ENCODE results near the gene SH3GL2.

DNA sequence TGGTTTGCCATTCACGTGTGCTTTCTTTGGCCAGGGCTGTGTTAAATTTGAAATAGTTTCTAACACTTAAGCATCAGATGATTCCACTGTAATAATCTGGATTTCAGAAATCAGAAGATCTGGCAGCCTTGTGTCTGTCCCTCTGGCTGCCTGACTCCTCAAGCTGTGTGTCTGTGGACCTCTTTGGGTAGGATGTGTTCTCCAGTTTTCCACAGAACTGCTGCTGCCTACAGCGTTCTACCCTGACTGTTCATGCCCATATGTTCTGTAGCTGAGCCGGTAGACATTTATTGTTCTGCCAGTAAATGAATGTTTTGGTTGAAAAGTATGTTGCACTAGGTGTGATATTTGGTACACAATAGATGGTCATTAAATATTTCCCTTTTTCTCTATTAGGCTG, 81.3 kb downstream of the SH3GL2 start:
- TF ChIP-seq, protein P1, sequence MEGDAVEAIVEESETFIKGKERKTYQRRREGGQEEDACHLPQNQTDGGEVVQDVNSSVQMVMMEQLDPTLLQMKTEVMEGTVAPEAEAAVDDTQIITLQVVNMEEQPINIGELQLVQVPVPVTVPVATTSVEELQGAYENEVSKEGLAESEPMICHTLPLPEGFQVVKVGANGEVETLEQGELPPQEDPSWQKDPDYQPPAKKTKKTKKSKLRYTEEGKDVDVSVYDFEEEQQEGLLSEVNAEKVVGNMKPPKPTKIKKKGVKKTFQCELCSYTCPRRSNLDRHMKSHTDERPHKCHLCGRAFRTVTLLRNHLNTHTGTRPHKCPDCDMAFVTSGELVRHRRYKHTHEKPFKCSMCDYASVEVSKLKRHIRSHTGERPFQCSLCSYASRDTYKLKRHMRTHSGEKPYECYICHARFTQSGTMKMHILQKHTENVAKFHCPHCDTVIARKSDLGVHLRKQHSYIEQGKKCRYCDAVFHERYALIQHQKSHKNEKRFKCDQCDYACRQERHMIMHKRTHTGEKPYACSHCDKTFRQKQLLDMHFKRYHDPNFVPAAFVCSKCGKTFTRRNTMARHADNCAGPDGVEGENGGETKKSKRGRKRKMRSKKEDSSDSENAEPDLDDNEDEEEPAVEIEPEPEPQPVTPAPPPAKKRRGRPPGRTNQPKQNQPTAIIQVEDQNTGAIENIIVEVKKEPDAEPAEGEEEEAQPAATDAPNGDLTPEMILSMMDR (IDR thresholded peaks at IDR 0.05): no peak
- no peak for TF ChIP-seq POLR2A (IDR thresholded peaks at IDR 0.05)

Measured in heart left ventricle (tissue), 13 donors.